Testis (tissue), 2 donors: ENCODE results near the gene PROSER2.

Experiments used
- POLR2A ChIP-seq: fragments of 450-650 bp; IDR thresholded peaks from one replicate; pipeline ENCODE4 v1.6.1; 2017; ENCODE audit warnings: antibody characterized with exemption, mild to moderate bottlenecking, moderate library complexity
- TF ChIP-seq, protein P1 (sequence below), 3 experiments: fragments of 450-650 bp in 2 of 3; fragments of 200-600 bp in 1 of 3; sonication (generic) in 1 of 3; IDR thresholded peaks; one replicate each; pipeline ENCODE4 v1.5.1; 2016 to 2019; ENCODE audit warnings: antibody characterized with exemption in 3 of 3, mild to moderate bottlenecking in 2 of 3, moderate library complexity in 1 of 3

DNA sequence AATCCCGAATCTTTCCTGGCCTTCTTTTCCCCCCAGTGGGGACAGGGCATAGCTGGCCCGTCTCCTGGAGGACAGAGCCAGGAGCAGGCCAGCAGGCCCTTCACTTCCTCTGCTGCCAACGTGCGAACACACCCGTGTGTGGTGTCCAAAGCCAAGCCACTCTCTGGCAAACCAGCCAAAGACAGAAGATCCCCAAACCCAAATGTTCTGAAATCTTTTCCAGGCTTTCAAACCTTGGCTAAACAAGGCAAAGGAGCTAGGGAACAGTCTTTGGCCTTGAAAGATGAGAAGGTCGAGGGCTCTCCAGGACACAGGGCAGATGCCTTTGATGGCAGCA lies 63.0 kb downstream of the PROSER2 start:
- TF ChIP-seq, protein P1, sequence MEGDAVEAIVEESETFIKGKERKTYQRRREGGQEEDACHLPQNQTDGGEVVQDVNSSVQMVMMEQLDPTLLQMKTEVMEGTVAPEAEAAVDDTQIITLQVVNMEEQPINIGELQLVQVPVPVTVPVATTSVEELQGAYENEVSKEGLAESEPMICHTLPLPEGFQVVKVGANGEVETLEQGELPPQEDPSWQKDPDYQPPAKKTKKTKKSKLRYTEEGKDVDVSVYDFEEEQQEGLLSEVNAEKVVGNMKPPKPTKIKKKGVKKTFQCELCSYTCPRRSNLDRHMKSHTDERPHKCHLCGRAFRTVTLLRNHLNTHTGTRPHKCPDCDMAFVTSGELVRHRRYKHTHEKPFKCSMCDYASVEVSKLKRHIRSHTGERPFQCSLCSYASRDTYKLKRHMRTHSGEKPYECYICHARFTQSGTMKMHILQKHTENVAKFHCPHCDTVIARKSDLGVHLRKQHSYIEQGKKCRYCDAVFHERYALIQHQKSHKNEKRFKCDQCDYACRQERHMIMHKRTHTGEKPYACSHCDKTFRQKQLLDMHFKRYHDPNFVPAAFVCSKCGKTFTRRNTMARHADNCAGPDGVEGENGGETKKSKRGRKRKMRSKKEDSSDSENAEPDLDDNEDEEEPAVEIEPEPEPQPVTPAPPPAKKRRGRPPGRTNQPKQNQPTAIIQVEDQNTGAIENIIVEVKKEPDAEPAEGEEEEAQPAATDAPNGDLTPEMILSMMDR (IDR thresholded peaks at IDR 0.05): no peak
- TF ChIP-seq POLR2A: no peak
